Fibroblast of mammary gland (primary cell): ENCODE measurements around the gene RPS15.

ENCODE experiments used
- DNase-seq: peaks from one replicate; pipeline ENCODE4 v3.0.0-alpha.2; 2010; ENCODE audit warnings: low read depth
- H3K4me3 ChIP-seq: 2 replicates; pipeline ENCODE4 v1.5.1; 2011; ENCODE audit warnings: low read depth, mild to moderate bottlenecking, low read length, moderate library complexity; ENCODE audit not compliant: control insufficient read depth
- CTCF ChIP-seq: conservative IDR thresholded peaks from 2 replicates; pipeline ENCODE4 v1.5.1; 2011; ENCODE audit warnings: low read depth, low read length, inconsistent platforms; ENCODE audit not compliant: control insufficient read depth, insufficient read depth

RPS15 gene

DNA sequence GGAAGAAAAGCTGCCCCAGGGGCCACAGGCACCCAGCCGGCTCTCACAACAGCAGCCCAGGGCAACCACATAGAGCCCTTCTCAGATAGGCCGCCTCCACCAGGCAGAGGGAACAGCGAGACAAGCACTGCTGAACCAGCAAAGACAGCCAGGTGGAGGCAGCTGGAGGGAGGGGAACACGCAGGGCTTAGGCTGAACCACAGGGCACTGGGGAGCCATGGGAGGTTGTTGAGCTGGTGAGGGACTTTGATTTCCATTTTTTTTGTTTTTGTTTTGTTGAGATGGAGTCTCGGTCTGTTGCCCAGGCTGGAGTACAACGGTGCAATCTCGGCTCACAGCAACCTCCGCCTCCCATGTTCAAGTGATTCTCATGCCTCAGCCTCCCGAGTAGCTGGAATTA lies 40.4 kb upstream of the RPS15 start:
- no peak overlapping the region for H3K4me3 ChIP-seq
- TF ChIP-seq CTCF = no peak
- DNase-seq = no peak

DNA sequence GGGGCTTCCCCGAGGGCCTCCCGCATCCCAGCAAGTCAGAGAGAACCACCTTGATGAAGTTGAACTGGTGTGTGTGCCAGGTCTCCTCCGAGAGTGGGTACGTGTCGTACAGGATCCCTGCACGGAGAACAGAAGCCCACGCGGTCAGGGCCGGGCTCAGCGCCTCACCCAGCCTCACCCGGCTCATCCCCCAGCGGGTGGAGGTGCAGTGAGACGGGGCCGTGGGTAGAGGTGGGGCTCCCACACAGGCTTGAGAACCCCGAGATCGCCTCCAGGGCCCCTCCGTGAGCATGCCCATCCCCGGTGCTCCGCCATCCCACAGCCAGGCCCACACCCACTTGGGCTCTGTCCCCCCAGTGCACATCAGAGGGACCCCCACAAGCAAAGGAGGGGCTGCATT lies 39.1 kb upstream of the RPS15 start:
- H3K4me3 ChIP-seq = no peak overlapping the region
- TF ChIP-seq CTCF = no peak
- DNase-seq = no peak

DNA sequence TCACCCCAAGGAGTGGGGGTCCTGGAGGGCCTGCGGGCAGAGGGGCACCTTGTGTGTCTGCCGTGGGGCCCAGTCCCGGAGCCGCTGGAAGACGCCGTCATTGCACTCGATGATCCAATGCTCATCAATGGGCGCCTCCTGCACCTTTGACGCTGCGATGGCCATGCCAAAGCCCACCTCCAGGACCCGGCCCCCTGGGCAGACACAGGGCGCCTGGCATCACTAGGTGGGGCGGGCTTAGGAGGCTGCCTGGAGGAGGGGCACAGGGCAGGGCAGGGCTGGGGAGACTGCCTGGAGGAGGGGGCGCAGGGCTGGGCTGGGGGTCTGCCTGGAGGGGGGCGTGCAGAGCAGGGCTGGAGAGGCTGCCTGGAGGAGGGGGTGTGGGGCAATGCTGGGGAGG lies 38.5 kb upstream of the RPS15 start:
- no peak for TF ChIP-seq CTCF

DNA sequence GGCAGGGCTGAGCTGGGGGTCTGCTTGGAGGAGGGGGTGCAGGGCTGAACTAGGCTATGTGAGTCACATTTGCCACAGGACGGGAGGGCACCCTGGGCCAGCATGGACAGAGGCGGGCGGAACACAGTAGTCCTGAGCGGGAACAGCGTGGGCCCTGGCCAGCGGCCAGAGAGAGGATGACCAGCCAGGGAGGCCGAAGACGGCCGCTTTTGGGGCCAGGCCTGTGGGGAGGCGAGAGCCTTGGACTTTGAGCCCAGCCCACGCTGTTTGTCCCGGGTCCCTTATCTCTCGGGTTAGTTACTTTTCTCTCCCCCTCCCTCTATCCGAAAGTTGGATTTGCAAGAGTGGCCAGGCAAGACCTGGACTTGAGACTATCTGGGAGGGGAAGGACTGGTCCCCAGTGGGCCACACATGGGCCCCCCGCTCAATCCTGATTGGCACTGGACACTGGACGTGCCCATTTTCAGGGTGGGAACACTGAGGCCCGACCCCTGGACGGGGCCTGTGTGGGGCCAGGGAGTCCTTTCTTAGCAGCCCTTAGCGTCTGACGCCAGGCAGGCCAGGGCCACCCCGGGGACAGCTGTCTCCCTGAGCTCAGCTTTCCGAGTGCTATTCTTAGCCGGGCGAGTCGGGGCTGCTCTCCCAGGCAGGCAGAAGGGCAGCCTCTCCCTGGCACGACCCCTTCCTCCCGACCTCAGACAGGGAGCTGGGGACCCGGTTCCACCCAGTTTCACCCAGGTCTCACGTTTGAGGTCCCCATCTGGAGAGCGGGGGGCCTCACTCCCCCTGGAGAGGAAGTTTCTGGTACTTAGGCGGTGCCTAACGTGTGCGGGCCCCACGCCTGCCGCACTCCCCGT lies 37.7 kb upstream of the RPS15 start:
- peak overlapping the region; percentile 48 for H3K4me3 ChIP-seq
- peak; percentile 42 for DNase-seq
- TF ChIP-seq CTCF = no peak

More for the DNA sequence above, 38.5 kb upstream of the RPS15 start:
- DNase-seq = no peak
- H3K4me3 ChIP-seq = no peak overlapping the region

DNA sequence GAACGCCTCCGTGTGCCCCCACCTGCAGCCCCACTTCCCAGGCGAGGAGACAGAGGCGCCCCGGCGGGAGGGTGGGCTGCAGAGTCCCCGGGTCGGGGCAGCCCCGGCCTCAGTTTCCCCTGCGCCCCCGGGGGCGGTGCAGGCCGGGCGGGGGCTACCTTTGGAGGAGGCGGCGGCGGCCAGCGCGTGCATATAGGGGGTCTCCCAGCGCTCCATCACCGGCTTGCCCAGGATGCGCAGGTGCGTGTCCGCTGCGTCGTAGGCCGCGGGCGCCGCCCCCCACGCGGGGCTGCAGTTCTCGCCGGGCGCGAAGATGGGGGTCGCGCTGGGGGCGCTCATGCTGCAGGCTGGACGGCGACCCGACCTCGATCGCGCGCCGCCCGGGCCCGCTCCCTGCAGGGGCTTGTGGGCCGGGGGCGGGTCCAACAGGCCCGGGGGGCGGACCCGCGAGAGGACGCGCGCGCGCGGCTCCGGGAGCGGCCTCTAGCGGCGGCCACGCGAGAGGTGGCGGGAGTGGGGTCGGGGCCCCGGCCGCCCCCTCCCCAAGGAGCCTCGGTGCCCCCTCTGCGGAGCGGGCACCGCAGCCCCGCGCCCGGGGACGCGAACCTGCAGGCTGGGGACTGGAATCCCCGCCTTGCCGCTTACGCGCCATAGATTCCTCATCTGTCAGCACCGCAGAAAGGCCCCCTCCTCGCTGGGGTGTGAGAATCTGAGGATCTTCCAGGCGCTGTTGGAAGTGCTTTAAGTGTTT lies 36.9 kb upstream of the RPS15 start, which contains the start of gene GAMT:
GAMT (minus strand) TSS at position 405 of the 751 bp plus-strand sequence; CDS start at position 339, 66 bp downstream.
- peak within 1 kb of the TSS; percentile 48 for H3K4me3 ChIP-seq
- DNase-seq = no peak
- TF ChIP-seq CTCF = no peak

DNA sequence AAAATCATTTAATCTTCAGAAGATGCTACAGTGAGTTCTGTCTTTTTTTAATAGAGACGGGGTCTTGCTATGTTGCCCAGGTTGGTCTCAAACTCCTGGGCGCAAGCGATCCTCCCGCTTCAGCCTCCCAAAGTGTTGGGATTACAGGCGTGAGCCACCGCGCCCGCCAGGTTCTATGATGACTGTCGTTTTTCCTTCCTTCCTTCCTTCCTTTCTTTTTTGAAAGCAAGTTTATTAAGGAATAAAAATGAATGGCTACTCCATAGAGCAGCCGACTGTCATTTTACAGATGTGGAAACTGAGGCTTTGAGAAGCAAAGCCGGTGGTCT lies 36.3 kb upstream of the RPS15 start:
- DNase-seq = no peak
- TF ChIP-seq CTCF = no peak
- peak overlapping the region; percentile 19 for H3K4me3 ChIP-seq
